Gastrocnemius medialis (tissue), 4 donors: ENCODE results near the gene FBXW10.
"Not testable (repeated sequence)": the region's sequence is repeated elsewhere in the genome, so short reads cannot be mapped to it uniquely, and the experiment has no call there.

ENCODE experiments used
- CTCF ChIP-seq, 5 experiments: fragments of 450-650 bp in 3 of 5; fragments of 200-600 bp in 2 of 5; sonication (generic) in 2 of 5; IDR thresholded peaks in 4 of 5; conservative IDR thresholded peaks in 1 of 5; 1 replicate in 4 of 5; 2 replicates in 1 of 5; pipeline ENCODE4 v1.5.1; 2016 to 2019; ENCODE audit warnings: antibody characterized with exemption in 5 of 5, mild to moderate bottlenecking in 3 of 5, moderate library complexity in 3 of 5
- POLR2A ChIP-seq, 2 donors: fragments of 450-650 bp; IDR thresholded peaks; one replicate each; pipeline ENCODE4 v1.6.1; 2017; ENCODE audit warnings: antibody characterized with exemption in 2 of 2, mild to moderate bottlenecking in 2 of 2, moderate library complexity in 2 of 2

GRCh38 chr17:18757368-18758044 is 13.7 kb downstream of the FBXW10 start:
- not testable (repeated sequence) for TF ChIP-seq POLR2A (IDR thresholded peaks at IDR 0.05); CTCF (IDR thresholded peaks at IDR 0.05 in 4 of 5, conservative IDR thresholded peaks at IDR 0.05 in 1 of 5)
